PFSK-1 (cell line): ENCODE measurements around the gene TPRG1.

Source experiments
- FOXP2 ChIP-seq: optimal IDR thresholded peaks from 2 replicates; pipeline ENCODE3; 2011; ENCODE audit warnings: borderline replicate concordance, control low read depth, inconsistent platforms; ENCODE audit not compliant: insufficient read depth; ENCODE audit errors: extremely low read length, extremely low read depth
- POLR2AphosphoS5 ChIP-seq: IDR thresholded peaks from 2 replicates; pipeline ENCODE4 v1.6.1; 2012; ENCODE audit warnings: low read depth, mild to moderate bottlenecking, control low read depth, low read length, moderate library complexity
- REST ChIP-seq, 2 experiments: IDR thresholded peaks; 2 replicates each; pipeline versions ENCODE4 v1.6.1 to v1.8.0; 2011 to 2012; ENCODE audit warnings: low read depth in 2 of 2, low read length in 2 of 2, control low read depth in 1 of 2, inconsistent platforms in 1 of 2, mild to moderate bottlenecking in 1 of 2, moderate library complexity in 1 of 2; ENCODE audit not compliant: insufficient read depth in 1 of 2
- SIN3A ChIP-seq: IDR thresholded peaks from 2 replicates; pipeline ENCODE4 v1.6.1; 2012; ENCODE audit warnings: mild to moderate bottlenecking, low read length, moderate library complexity, borderline replicate concordance; ENCODE audit not compliant: insufficient read depth
- TAF1 ChIP-seq: IDR thresholded peaks from 2 replicates; pipeline ENCODE4 v1.6.1; 2012; ENCODE audit warnings: low read length, control low read depth, borderline replicate concordance; ENCODE audit not compliant: insufficient read depth

Gene TPRG1

GRCh38 chr3:189353318-189353965 is 181.7 kb downstream of the TPRG1 start:
- TF ChIP-seq POLR2AphosphoS5 = no peak
- TF ChIP-seq FOXP2 = no peak
- TF ChIP-seq SIN3A = no peak
- no peak for TF ChIP-seq REST (IDR thresholded peaks at IDR 0.05; ENCODE audit: insufficient read depth in 1 of 2, low read depth in 2 of 2, low read length in 2 of 2)
- no peak for TF ChIP-seq TAF1

GRCh38 chr3:189353988-189354889 is 182.5 kb downstream of the TPRG1 start:
- TF ChIP-seq SIN3A (no peak), FOXP2 (no peak), TAF1 (no peak), REST (IDR thresholded peaks at IDR 0.05; ENCODE audit: insufficient read depth in 1 of 2, low read depth in 2 of 2, low read length in 2 of 2) (no peak), POLR2AphosphoS5 (no peak)

GRCh38 chr3:189355115-189355480 is 183.3 kb downstream of the TPRG1 start:
- TF ChIP-seq SIN3A (no peak), TAF1 (no peak), FOXP2 (no peak), REST (IDR thresholded peaks at IDR 0.05; ENCODE audit: insufficient read depth in 1 of 2, low read depth in 2 of 2, low read length in 2 of 2) (no peak), POLR2AphosphoS5 (no peak)

- TF ChIP-seq TAF1 = no peak
- no peak for TF ChIP-seq FOXP2
- no peak for TF ChIP-seq REST (IDR thresholded peaks at IDR 0.05; ENCODE audit: insufficient read depth in 1 of 2, low read depth in 2 of 2, low read length in 2 of 2)
- TF ChIP-seq SIN3A = no peak
These were observed 183.9 kb downstream of the TPRG1 start for GRCh38 chr3:189355481-189356201.
